ENCODE data around the gene FRMD4B.
A peak's percentile ranks its signal among the peaks of the same experiment; 100 is the strongest.
"Not testable (repeated sequence)": the region's sequence is repeated elsewhere in the genome, so short reads cannot be mapped to it uniquely, and the experiment has no call there.

The FRMD4B gene

GRCh38 chr3:69266585-69266984 is 119.3 kb downstream of the FRMD4B start:
- no peak for DNase-seq (ENCODE audit: low spot score in 2 of 2)
- in situ Hi-C loops (cut with MboI; ENCODE audit: low sequenced_read_pairs): no loop called here
- H3K27me3 ChIP-seq (ENCODE audit: low read depth): no peaks in the 10 kb centered on the region
- H3K9me3 ChIP-seq: no peaks in the 10 kb centered on the region
- H3K4me3 ChIP-seq: no peak overlapping the region
- H3K36me3 ChIP-seq (replicated peaks): no peaks in the 10 kb centered on the region
- H3K4me1 ChIP-seq: no peaks in the 10 kb centered on the region

GRCh38 chr3:69266071-69266470 is 119.8 kb downstream of the FRMD4B start:
- in situ Hi-C loops (cut with MboI; ENCODE audit: low sequenced_read_pairs); H3K4me1 ChIP-seq; DNase-seq (ENCODE audit: low spot score in 2 of 2); H3K9me3 ChIP-seq; H3K27me3 ChIP-seq (ENCODE audit: low read depth); H3K36me3 ChIP-seq (replicated peaks); H3K4me3 ChIP-seq: not testable (repeated sequence)

GRCh38 chr3:69260843-69261405 is 125.0 kb downstream of the FRMD4B start:
- in situ Hi-C loops (cut with MboI; ENCODE audit: low sequenced_read_pairs); DNase-seq (ENCODE audit: low spot score in 2 of 2); H3K36me3 ChIP-seq (replicated peaks): not testable (repeated sequence)

GRCh38 chr3:69260216-69260787 is 125.6 kb downstream of the FRMD4B start:
- Histone ChIP-seq H3K27me3 (ENCODE audit: low read depth) (peaks cover 21% of the 10 kb centered on the region), H3K36me3 (replicated peaks) (no peaks in the 10 kb centered on the region), H3K4me3 (no peak overlapping the region), H3K9me3 (no peaks in the 10 kb centered on the region), H3K4me1 (no peaks in the 10 kb centered on the region)
- in situ Hi-C loops (cut with MboI; ENCODE audit: low sequenced_read_pairs): no loop called here
- DNase-seq (ENCODE audit: low spot score in 2 of 2): no peak

More at GRCh38 chr3:69260843-69261405, 125.0 kb downstream of the FRMD4B start:
- not testable (repeated sequence) for H3K4me3 ChIP-seq, H3K9me3 ChIP-seq, H3K4me1 ChIP-seq
- peaks cover 15% of the 10 kb centered on the region for H3K27me3 ChIP-seq (ENCODE audit: low read depth)

- in situ Hi-C loops (cut with MboI; ENCODE audit: low sequenced_read_pairs): no loop called here
- no peak for DNase-seq (ENCODE audit: low spot score in 2 of 2)
- Histone ChIP-seq H3K9me3 (no peaks in the 10 kb centered on the region), H3K36me3 (replicated peaks) (no peaks in the 10 kb centered on the region), H3K27me3 (ENCODE audit: low read depth) (peaks cover 33% of the 10 kb centered on the region), H3K4me3 (no peak overlapping the region), H3K4me1 (no peaks in the 10 kb centered on the region)
These were observed 126.8 kb downstream of the FRMD4B start for GRCh38 chr3:69259125-69259524.

GRCh38 chr3:69255928-69256327 is 130.0 kb downstream of the FRMD4B start:
- peaks cover 42% of the 10 kb centered on the region for H3K27me3 ChIP-seq (ENCODE audit: low read depth)
- H3K9me3 ChIP-seq: no peaks in the 10 kb centered on the region
- H3K4me3 ChIP-seq: no peak overlapping the region
- no peak for DNase-seq (ENCODE audit: low spot score in 2 of 2)
- no peaks in the 10 kb centered on the region for H3K36me3 ChIP-seq (replicated peaks)
- in situ Hi-C loops (cut with MboI; ENCODE audit: low sequenced_read_pairs): no loop called here
- peaks cover 6% of the 10 kb centered on the region for H3K4me1 ChIP-seq

- Histone ChIP-seq H3K4me1 (peaks cover 21% of the 10 kb centered on the region), H3K27me3 (ENCODE audit: low read depth) (peaks cover 42% of the 10 kb centered on the region), H3K9me3 (no peaks in the 10 kb centered on the region), H3K36me3 (replicated peaks) (no peaks in the 10 kb centered on the region), H3K4me3 (no peak overlapping the region)
- no peak for DNase-seq (ENCODE audit: low spot score in 2 of 2)
- in situ Hi-C loops (cut with MboI; ENCODE audit: low sequenced_read_pairs): no loop called here
These were observed 131.5 kb downstream of the FRMD4B start for GRCh38 chr3:69254351-69254750.

GRCh38 chr3:69252631-69253030 is 133.3 kb downstream of the FRMD4B start:
- in situ Hi-C loops (cut with MboI; ENCODE audit: low sequenced_read_pairs): no loop called here
- Histone ChIP-seq H3K4me3 (no peak overlapping the region), H3K9me3 (no peaks in the 10 kb centered on the region), H3K27me3 (ENCODE audit: low read depth) (peaks cover 40% of the 10 kb centered on the region), H3K4me1 (peaks cover 34% of the 10 kb centered on the region), H3K36me3 (replicated peaks) (no peaks in the 10 kb centered on the region)
- DNase-seq (ENCODE audit: low spot score in 2 of 2): no peak

- in situ Hi-C loops (cut with MboI; ENCODE audit: low sequenced_read_pairs): no loop called here
- no peak for DNase-seq (ENCODE audit: low spot score in 2 of 2)
- H3K4me1 ChIP-seq: peaks cover 34% of the 10 kb centered on the region
- no peaks in the 10 kb centered on the region for H3K36me3 ChIP-seq (replicated peaks)
- peaks cover 38% of the 10 kb centered on the region for H3K27me3 ChIP-seq (ENCODE audit: low read depth)
- H3K9me3 ChIP-seq: no peaks in the 10 kb centered on the region
- H3K4me3 ChIP-seq: no peak overlapping the region
These were observed 133.7 kb downstream of the FRMD4B start for GRCh38 chr3:69252141-69252540.

- peak; percentile 60 to 79 for DNase-seq (ENCODE audit: low spot score in 2 of 2)
- no peaks in the 10 kb centered on the region for H3K9me3 ChIP-seq
- in situ Hi-C loops (cut with MboI; ENCODE audit: low sequenced_read_pairs): no loop called here
- H3K27me3 ChIP-seq (ENCODE audit: low read depth): peaks cover 30% of the 10 kb centered on the region
- H3K4me3 ChIP-seq: no peak overlapping the region
- H3K36me3 ChIP-seq (replicated peaks): no peaks in the 10 kb centered on the region
- H3K4me1 ChIP-seq: peaks cover 34% of the 10 kb centered on the region
These were observed 134.6 kb downstream of the FRMD4B start for GRCh38 chr3:69251078-69251805.

GRCh38 chr3:69250014-69250413 is 135.9 kb downstream of the FRMD4B start:
- Histone ChIP-seq H3K36me3 (replicated peaks) (no peaks in the 10 kb centered on the region), H3K4me1 (peaks cover 34% of the 10 kb centered on the region), H3K27me3 (ENCODE audit: low read depth) (peaks cover 18% of the 10 kb centered on the region), H3K9me3 (no peaks in the 10 kb centered on the region), H3K4me3 (no peak overlapping the region)
- peak; percentile 34 to 72 for DNase-seq (ENCODE audit: low spot score in 2 of 2)
- in situ Hi-C loops (cut with MboI; ENCODE audit: low sequenced_read_pairs): no loop called here

- in situ Hi-C loops (cut with MboI; ENCODE audit: low sequenced_read_pairs): no loop called here
- Histone ChIP-seq H3K36me3 (replicated peaks) (no peaks in the 10 kb centered on the region), H3K4me3 (no peak overlapping the region), H3K9me3 (no peaks in the 10 kb centered on the region), H3K4me1 (peaks cover 34% of the 10 kb centered on the region), H3K27me3 (ENCODE audit: low read depth) (peaks cover 8% of the 10 kb centered on the region)
- peak in 1 of 2 experiments; percentile 91 for DNase-seq (ENCODE audit: low spot score in 2 of 2)
These were observed 136.9 kb downstream of the FRMD4B start for GRCh38 chr3:69249001-69249400.

GRCh38 chr3:69248436-69248835 is 137.5 kb downstream of the FRMD4B start:
- in situ Hi-C loops (cut with MboI; ENCODE audit: low sequenced_read_pairs): no loop called here
- H3K9me3 ChIP-seq: no peaks in the 10 kb centered on the region
- H3K27me3 ChIP-seq (ENCODE audit: low read depth): peaks cover 2% of the 10 kb centered on the region
- no peak overlapping the region for H3K4me3 ChIP-seq
- no peaks in the 10 kb centered on the region for H3K36me3 ChIP-seq (replicated peaks)
- DNase-seq (ENCODE audit: low spot score in 2 of 2): peak; percentile 50 to 71
- H3K4me1 ChIP-seq: peaks cover 34% of the 10 kb centered on the region

- Histone ChIP-seq H3K27me3 (ENCODE audit: low read depth) (no peaks in the 10 kb centered on the region), H3K4me1 (peaks cover 29% of the 10 kb centered on the region), H3K9me3 (no peaks in the 10 kb centered on the region), H3K4me3 (no peak overlapping the region), H3K36me3 (replicated peaks) (no peaks in the 10 kb centered on the region)
- DNase-seq (ENCODE audit: low spot score in 2 of 2): no peak
- in situ Hi-C loops (cut with MboI; ENCODE audit: low sequenced_read_pairs): no loop called here
These were observed 139.3 kb downstream of the FRMD4B start for GRCh38 chr3:69246612-69247011.

Data from HAP-1 (cell line).